HG02798 (cell line): ENCODE measurements around the gene CACNA1F.

Experiments used
- ATAC-seq: cut with Tn5 transposase; IDR thresholded peaks from one replicate; pipeline ENCODE4 v1.9.1; 2021; ENCODE audit warnings: mild to moderate bottlenecking; ENCODE audit not compliant: unreplicated experiment, poor library complexity

The CACNA1F gene

DNA sequence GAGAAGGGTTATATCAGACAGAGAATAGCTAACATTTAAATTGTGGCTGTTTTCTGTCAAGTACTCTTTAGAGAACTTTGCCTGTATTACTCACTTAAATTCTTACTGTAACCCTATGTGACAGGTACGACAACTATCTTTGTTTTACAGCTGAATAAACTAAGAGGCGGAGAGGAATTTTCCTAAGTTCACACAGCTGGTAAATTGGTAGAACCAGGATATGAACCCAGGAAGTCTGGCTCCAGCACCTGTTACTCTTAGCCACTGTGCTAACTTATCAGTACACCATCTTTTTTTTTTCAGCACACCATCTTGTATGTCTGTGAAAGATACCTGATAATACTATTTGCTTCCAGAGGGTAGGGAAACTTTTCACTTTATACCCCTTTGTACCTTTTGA is 31.1 kb downstream of the CACNA1F start:
- no peak for ATAC-seq

GRCh38 chrX:49199906-49200771 is 33.0 kb downstream of the CACNA1F start, which contains the start of gene SYP:
Gene SYP (minus strand): TSS chrX:49200193. CDS start chrX:49200186, 7 bp downstream.
- ATAC-seq = peak; percentile 96

DNA sequence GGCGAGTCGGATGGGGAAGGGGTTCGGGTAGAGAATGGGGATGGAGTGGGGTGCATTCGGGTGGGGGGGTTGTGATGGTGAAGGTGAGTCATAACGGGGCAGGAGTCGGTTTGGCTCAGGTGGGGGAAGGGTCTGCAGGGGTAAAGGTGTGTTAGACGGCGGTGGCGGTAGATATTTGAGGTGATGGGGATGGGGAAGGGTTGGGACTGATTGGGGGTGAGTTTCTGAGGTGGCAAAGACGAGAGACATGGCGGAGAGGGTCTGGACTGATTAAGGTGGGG is 33.9 kb downstream of the CACNA1F start:
- no peak for ATAC-seq

GRCh38 chrX:49198540-49199314 is 34.4 kb downstream of the CACNA1F start:
- no peak for ATAC-seq

DNA sequence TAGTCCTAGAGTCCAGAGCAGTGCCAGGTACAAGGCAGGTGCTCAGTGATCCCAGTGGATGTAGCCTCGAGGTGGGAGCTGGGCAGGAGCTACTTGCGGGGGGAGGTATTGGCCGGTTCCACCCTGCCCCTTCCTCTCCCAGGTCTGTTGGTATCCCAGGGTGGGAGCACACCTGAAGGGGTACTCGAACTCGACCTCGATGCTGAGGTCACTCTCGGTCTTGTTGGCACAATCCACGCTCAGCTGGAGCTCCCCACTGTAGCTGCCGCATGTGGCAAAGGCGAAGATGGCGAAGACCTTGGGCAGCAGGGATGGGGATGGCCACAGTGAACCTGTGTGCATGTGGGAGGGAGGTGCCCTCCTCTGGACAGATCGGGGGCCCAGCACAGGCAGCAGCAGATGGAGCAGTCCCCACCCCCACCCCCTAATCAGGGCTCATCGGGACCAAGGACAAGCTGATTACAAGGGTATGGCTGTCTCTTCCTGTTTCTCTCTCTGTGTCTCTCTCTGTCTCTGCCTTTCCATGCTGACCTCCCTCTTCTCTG is 35.5 kb downstream of the CACNA1F start:
- ATAC-seq = no peak

DNA sequence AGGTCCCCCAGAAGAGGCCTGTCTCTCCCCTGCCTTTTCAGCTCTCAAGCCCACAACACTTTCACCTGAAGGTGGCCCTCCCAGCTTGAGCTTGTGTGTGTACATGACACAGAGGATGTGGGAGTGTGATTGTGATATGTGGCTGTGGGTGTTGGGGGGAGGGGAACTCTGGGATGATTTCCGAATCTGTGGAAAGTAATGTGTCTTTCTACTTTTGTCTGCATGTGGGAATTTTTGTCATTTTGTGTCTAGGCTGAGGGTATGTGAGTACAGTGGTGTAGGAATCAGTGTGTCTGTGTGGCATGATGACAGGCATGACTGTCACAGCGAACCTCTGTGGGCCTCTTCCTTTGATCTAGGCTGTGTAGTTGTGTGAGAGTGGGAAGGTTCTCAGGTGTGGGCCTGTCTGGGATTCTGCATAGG is 39.6 kb downstream of the CACNA1F start:
- no peak for ATAC-seq

- ATAC-seq = no peak
Observed at GRCh38 chrX:49192722-49193328, 40.3 kb downstream of the CACNA1F start.

GRCh38 chrX:49191574-49192011 is 41.5 kb downstream of the CACNA1F start:
- ATAC-seq = no peak

DNA sequence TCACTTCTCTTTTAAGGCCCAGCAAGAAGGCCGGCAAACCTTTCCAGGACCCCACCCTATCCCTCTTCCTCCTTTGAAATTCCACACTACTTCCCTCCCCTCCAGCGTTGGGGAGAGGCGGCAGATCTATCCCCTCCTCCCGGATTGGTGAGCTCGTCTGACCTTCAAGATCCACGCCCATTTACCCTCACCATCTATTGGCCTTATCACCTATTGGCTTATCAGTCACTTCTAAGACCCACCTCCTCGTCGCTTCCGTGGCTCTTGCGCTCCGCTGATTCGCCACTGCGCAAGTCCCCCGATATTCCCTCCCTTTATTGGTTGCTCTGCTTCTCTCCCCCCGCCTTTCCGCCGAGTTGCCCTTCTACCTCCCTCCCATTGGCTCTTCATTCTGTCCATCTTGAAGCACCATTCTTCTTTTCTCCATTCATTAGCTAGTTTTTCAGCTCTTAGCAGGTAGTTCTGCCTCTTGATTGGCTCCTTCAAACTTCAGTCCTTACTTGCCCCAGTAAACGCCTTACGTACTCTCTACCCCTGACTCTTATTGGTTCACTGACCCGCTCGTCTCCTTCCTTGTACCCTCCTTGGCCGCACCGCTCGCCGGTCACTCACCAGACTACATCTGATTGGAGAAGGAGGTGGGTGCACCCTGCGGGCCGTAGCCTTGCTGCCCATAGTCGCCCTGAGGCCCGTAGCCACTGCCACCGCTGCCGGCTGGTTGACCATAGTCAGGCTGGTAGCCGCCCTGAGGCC is 42.1 kb downstream of the CACNA1F start:
- ATAC-seq = peak; percentile 91

DNA sequence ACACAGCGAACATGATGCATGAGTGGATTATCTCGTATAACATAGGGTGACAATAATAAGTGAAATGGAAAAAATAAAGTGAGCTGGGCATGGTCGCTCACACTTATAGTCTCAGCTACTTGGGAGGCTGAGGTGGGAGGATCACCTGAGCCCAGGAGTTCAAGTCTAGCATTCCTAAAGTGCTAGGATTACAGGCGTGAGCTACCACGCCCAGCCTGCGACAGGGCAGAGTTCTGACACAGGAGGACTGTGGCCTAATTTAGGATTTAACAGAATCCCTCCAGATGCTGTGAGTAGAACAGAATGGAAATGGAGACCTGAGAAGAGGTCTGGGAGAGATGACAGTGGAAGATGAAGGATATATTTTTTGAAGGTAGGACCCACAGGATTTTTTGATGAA is 43.5 kb downstream of the CACNA1F start:
- ATAC-seq = no peak

DNA sequence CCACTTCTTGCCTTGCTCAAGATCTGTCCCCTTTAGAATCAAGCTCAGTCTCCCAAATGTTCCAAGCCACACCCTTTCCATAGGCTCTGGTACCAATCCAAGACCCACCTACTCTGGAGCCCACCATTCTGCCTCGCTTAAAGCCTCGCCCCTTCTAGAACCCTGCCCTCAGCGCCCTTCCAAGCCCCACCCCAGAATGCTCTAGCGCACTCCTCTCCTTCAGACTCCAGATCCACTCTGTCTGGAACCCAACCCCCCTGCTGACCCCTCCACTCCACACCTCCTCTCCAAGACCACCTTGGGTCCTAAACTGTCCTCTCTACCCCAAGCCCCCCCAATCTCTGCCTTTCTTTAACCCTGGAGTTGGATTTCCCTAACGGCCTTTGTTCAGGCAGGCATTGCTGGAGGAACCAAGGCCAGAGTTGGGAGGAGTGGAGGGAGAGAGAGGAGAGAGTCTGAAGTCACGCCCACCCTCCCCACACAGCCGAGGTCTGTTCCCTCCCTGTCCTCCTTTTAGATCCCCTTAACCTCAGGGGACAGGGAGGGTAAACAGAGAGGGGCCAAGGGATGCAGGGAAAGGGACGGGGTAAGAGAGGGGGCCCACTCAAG is 44.6 kb downstream of the CACNA1F start:
- no peak for ATAC-seq

DNA sequence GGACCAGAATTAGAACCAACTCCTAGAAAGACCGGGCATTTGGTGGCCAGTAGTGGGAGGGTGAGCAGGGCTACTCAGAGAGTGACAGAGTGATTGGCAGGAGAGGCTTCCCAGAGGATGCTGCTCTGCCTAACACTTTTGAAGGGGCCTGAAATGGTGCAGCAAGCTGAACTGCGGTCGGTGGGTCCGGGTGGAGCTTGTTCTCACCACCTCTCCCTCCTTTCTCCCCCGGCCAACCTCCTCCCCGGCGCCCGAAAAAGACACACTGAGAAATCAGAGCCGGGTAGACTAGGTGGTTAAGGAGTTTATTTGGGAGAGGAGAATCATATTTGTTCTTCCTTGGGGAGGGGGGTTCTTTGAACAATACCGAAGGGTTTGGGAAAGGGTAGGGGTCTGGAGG is 45.6 kb downstream of the CACNA1F start:
- ATAC-seq = no peak

GRCh38 chrX:49187028-49187394 is 46.1 kb downstream of the CACNA1F start:
- ATAC-seq = no peak

GRCh38 chrX:49186125-49187027 is 46.8 kb downstream of the CACNA1F start, which contains the start of gene PRICKLE3:
Gene PRICKLE3 (minus strand): TSS chrX:49186373. CDS start chrX:49186297, 76 bp downstream.
- peak; percentile 30 for ATAC-seq

DNA sequence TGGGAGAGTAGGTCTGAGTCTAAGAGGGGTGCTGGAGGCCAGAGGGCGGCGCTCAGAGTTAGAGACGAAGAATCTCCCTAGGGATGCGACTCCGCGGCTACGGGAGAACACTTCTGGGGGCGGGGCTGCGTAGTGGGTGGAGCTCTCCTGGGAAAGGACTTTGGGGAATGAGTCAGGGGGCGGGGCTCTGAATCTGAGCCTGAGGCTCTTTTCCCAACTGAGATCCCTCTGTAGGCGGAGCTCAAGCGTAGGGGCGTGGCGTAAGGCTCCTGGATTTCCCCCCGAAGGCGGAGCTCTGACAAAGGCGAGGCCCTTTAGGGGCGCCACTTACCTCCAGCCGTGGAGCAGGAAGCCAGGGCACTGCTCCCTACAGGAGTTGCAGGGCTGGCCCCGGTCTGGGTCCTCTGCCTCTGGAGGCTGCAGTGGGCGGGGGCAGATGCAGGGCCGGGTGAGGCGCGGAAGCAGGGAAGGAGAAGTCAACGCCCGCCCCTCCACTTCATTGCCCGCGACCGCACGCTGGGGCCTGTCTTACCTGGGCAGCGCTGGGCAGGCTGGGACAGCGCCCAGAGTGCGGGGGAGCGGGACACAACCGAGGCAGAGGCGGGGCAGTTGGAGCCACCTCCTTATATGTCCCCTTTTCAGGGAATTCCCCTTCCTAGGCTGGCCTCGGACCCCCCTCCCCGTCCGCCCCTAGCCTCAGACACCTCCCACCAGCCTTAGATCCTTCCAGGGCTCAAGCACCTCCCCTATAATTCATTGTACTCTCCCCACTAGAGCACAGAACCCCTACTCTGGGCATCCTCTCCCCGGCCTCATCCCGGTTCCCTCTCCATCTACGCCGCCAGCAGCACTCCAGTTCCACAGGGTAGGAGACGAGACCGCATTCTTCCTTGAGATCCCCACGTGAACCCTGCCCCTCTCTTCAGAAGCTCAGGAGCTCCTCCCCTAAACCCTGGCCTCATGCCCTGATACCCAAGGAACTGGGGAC is 48.6 kb downstream of the CACNA1F start:
- ATAC-seq = peak; percentile 54

GRCh38 chrX:49183701-49184281 is 49.3 kb downstream of the CACNA1F start:
- no peak for ATAC-seq

DNA sequence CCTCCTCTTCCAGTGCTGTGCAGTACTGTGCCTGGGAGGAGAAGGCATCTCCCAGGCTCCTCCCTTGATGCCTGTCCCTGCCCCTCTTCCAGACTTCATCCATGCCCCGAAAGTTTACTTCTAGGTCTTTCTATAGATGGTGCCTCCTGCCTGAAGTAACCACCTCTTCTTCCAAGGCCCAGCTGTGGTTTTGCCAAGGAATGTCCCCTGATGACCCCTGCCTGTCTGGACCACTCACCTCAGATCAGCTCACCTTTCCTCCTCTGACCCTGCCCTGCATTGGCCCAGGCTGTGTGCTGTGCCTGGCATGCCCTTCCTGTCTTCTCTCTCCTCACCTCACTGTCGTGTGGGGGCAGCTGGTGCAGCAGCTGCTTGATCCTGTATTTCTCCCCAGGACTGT is 53.8 kb downstream of the CACNA1F start:
- no peak for ATAC-seq
